GM18499 (cell line): ENCODE data around the gene BGLAP.

Experiments
- ATAC-seq: cut with Tn5 transposase; IDR thresholded peaks from one replicate; pipeline ENCODE4 v1.9.1; 2021; ENCODE audit warnings: moderate number of reproducible peaks; ENCODE audit not compliant: insufficient read depth, unreplicated experiment

The BGLAP gene

GRCh38 chr1:156286061-156286460 is 44.1 kb downstream of the BGLAP start:
- no peak for ATAC-seq

- no peak for ATAC-seq
Observed at GRCh38 chr1:156289857-156290256, 47.9 kb downstream of the BGLAP start.

DNA sequence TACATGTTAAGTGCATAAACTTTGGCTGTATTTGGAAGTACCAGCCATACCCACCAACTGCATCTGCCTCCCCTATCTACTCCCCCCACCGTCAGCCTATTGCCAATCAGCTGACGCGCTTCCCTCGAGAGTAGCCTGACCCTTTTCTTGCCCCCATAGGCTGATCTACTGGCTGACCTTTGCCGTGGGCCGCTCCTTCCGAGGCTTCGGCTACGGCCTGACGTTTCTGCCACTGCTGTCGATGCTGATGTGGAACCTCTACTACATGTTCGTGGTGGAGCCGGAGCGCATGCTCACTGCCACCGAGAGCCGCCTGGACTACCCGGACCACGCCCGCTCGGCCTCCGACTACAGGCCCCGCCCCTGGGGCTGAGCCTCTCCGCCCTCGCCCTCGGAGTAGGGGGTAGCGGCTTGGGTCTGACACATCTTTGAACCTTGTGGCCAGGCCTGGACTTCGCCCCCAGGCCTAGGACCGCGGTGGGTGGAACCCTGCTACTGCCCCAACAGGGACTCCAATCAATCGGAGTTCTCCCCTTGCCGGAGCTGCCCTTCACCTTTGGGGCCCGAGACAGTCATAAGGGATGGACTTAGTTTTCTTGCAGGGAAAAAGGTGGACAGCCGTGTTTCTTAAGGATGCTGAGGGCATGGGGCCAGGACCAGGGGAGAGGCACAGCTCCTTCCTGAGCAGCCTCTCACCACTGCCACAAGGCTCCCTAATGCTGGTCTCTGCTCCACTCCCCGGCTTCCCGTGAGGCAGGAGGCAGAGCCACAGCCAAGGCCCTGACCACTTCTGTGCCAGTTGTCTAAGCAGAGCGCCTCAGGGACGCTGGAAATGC is 49.5 kb downstream of the BGLAP start:
- ATAC-seq = no peak
